LNCaP clone FGC (cell line): ENCODE measurements around the gene SIPA1L3.

ENCODE experiments used
- DNase-seq: peaks from one replicate; pipeline ENCODE4 v3.0.0-alpha.2; 2011; ENCODE audit warnings: low read depth
- H3K4me3 ChIP-seq: 2 replicates; pipeline ENCODE4 v1.5.1; 2011; ENCODE audit warnings: mild to moderate bottlenecking, low read depth, low read length, control low read depth
- TF ChIP-seq, protein P1 (sequence below): IDR thresholded peaks from 2 replicates; pipeline ENCODE4 v1.5.1; 2012; ENCODE audit warnings: mild to moderate bottlenecking; ENCODE audit not compliant: control insufficient read depth, insufficient read depth; ENCODE audit errors: extremely low read depth

SIPA1L3 gene

GRCh38 chr19:38234615-38235014, 327.6 kb downstream of the SIPA1L3 start:
- H3K4me3 ChIP-seq = no peak overlapping the region
- TF ChIP-seq, protein P1, sequence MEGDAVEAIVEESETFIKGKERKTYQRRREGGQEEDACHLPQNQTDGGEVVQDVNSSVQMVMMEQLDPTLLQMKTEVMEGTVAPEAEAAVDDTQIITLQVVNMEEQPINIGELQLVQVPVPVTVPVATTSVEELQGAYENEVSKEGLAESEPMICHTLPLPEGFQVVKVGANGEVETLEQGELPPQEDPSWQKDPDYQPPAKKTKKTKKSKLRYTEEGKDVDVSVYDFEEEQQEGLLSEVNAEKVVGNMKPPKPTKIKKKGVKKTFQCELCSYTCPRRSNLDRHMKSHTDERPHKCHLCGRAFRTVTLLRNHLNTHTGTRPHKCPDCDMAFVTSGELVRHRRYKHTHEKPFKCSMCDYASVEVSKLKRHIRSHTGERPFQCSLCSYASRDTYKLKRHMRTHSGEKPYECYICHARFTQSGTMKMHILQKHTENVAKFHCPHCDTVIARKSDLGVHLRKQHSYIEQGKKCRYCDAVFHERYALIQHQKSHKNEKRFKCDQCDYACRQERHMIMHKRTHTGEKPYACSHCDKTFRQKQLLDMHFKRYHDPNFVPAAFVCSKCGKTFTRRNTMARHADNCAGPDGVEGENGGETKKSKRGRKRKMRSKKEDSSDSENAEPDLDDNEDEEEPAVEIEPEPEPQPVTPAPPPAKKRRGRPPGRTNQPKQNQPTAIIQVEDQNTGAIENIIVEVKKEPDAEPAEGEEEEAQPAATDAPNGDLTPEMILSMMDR = no peak
- no peak for DNase-seq

- TF ChIP-seq, protein P1 = no peak
- DNase-seq = no peak
- no peak overlapping the region for H3K4me3 ChIP-seq
Observed at GRCh38 chr19:38239816-38240215, 332.8 kb downstream of the SIPA1L3 start.

DNA sequence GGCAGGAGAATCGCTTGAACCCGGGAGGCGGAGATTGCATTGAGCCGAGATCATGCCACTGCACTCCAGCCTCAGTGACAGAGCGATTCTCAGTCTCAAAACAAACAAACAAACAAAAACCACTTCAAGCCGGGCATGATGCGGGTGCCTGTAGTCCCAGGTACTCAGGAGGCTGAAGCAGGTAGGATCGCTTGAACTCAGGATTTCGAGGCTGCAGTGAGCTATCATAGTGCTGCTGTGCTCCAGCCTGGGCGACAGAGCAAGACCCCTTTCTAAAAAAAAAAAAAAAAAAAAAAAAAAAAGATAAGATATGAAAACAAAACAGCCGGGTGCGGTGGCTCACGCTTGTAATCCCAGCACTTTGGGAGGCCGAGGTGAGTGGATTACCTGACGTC, 336.3 kb downstream of the SIPA1L3 start:
- DNase-seq = no peak
- no peak overlapping the region for H3K4me3 ChIP-seq
- TF ChIP-seq, protein P1 = no peak

DNA sequence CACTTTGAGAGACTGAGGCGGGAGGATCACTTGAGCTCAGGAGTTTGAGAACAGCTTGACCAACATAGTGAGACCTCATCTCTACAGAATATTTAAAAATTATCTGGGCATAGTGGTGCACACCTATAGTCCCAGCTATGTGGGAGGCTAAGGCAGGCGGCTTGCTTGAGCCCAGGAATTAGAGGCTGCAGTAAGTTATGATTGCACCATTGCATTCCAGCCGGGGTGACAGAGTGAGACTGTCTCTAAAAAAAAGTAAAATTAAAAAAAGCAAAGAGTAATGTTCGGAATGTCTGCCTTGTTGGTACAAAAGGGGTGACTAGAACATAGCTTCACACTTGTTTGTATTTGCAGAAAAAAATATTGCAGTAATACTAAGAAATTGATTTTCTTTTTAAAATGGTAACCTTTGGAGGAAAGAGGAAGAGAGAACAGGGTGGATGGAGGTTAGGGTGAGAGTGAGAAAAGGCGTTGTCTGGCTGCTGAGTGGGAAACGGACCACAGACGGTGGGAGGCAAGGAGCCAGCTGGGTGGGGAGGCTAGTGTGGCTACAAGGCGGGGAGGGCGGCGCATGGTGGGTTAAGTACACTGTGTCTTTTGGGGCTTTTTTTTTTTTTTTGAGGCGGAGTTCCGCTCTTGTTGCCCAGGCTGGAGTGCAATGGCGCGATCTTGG, 339.0 kb downstream of the SIPA1L3 start:
- DNase-seq = no peak
- TF ChIP-seq, protein P1 = no peak

GRCh38 chr19:38247126-38247525, 340.1 kb downstream of the SIPA1L3 start:
- no peak for DNase-seq
- TF ChIP-seq, protein P1 = no peak
- no peak overlapping the region for H3K4me3 ChIP-seq

More for the DNA sequence above, 339.0 kb downstream of the SIPA1L3 start:
- H3K4me3 ChIP-seq = no peak overlapping the region

DNA sequence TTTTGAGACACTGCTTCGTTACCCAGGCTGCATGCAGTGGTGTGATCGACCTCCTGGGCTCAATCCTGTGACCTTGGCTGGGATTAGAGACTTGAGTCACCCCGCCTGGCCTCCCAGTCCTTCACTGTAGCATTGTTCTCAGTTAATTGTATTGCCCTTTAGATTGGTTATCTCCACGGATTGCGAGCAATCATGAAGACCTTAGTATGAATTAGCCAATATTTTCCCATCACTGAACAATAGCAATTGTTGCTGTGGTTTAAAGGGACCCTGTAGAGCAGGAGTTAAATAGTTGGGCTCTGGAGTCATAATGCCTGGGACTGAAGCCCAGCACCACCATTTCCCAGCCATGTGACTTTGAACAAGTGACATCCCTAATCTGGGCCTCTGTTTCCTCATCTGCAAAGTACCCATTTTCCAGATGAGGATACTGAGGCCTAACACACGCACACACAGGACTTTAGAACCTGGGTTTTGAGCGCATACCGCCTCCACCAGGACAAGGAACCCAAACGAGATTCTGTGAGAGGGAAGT, 340.8 kb downstream of the SIPA1L3 start:
- no peak for DNase-seq
- TF ChIP-seq, protein P1 = no peak
- H3K4me3 ChIP-seq = no peak overlapping the region

GRCh38 chr19:38248421-38248820, 341.4 kb downstream of the SIPA1L3 start:
- TF ChIP-seq, protein P1 = no peak
- DNase-seq = no peak

More at GRCh38 chr19:38248421-38248820, 341.4 kb downstream of the SIPA1L3 start:
- no peak overlapping the region for H3K4me3 ChIP-seq
